ENCODE measurements around the gene SCN5A. TPM values are rescaled to one million over a fixed set of nuclear protein-coding genes. Genes with fewer than 3 reads are reported as not detected.

Gene SCN5A
- polyA plus RNA-seq, 1 experiment = 0.74 TPM

- ChIA-PET POLR2A (no interaction called here), CTCF (interaction anchor here (2.9 kb wide), 1 partner anchor 35 kb away, joined by 8 read pairs; no protein-coding TSS in a partner anchor)
- no peak for DNase-seq (ENCODE audit: low read depth)
Observed at GRCh38 chr3:38616111-38616510, 33.4 kb downstream of the SCN5A start.

GRCh38 chr3:38614651-38615352, 34.7 kb downstream of the SCN5A start:
- ChIA-PET CTCF (interaction anchor here (2.9 kb wide), 1 partner anchor 37 kb away, joined by 8 read pairs; no protein-coding TSS in a partner anchor), POLR2A (no interaction called here)
- no peak for DNase-seq (ENCODE audit: low read depth)
- no peaks in the 10 kb centered on the region for H3K36me3 ChIP-seq (ENCODE audit: control insufficient read depth, insufficient read depth, low read length)
- H3K4me3 ChIP-seq (ENCODE audit: low read depth, low read length) = no peak overlapping the region
- H3K27me3 ChIP-seq (ENCODE audit: control insufficient read depth, insufficient read depth, low read length) = no peaks in the 10 kb centered on the region
- TF ChIP-seq CTCF (IDR thresholded peaks at IDR 0.05; ENCODE audit: insufficient read depth, low read depth, low read length) = no peak

More at GRCh38 chr3:38616111-38616510, 33.4 kb downstream of the SCN5A start:
- H3K27me3 ChIP-seq (ENCODE audit: control insufficient read depth, insufficient read depth, low read length) = no peaks in the 10 kb centered on the region
- no peak for TF ChIP-seq CTCF (IDR thresholded peaks at IDR 0.05; ENCODE audit: insufficient read depth, low read depth, low read length)
- H3K4me3 ChIP-seq (ENCODE audit: low read depth, low read length) = no peak overlapping the region
- H3K36me3 ChIP-seq (ENCODE audit: control insufficient read depth, insufficient read depth, low read length) = no peaks in the 10 kb centered on the region

- CTCF ChIA-PET = no interaction called here
- no peaks in the 10 kb centered on the region for H3K27me3 ChIP-seq (ENCODE audit: control insufficient read depth, insufficient read depth, low read length)
Observed at GRCh38 chr3:38614091-38614490, 35.4 kb downstream of the SCN5A start.

GRCh38 chr3:38613426-38613825, 36.1 kb downstream of the SCN5A start:
- H3K36me3 ChIP-seq (ENCODE audit: control insufficient read depth, insufficient read depth, low read length) = no peaks in the 10 kb centered on the region
- no peak for DNase-seq (ENCODE audit: low read depth)
- H3K27me3 ChIP-seq (ENCODE audit: control insufficient read depth, insufficient read depth, low read length) = no peaks in the 10 kb centered on the region
- POLR2A ChIA-PET = no interaction called here
- CTCF ChIA-PET = interaction anchor here (1.2 kb wide), 1 partner anchor 14 kb away, joined by 3 read pairs; no protein-coding TSS in a partner anchor
- H3K4me3 ChIP-seq (ENCODE audit: low read depth, low read length) = no peak overlapping the region
- TF ChIP-seq CTCF (IDR thresholded peaks at IDR 0.05; ENCODE audit: insufficient read depth, low read depth, low read length) = no peak

More at GRCh38 chr3:38614091-38614490, 35.4 kb downstream of the SCN5A start:
- no peak overlapping the region for H3K4me3 ChIP-seq (ENCODE audit: low read depth, low read length)
- no peaks in the 10 kb centered on the region for H3K36me3 ChIP-seq (ENCODE audit: control insufficient read depth, insufficient read depth, low read length)
- no peak for DNase-seq (ENCODE audit: low read depth)
- POLR2A ChIA-PET = no interaction called here
- no peak for TF ChIP-seq CTCF (IDR thresholded peaks at IDR 0.05; ENCODE audit: insufficient read depth, low read depth, low read length)

- H3K27me3 ChIP-seq (ENCODE audit: control insufficient read depth, insufficient read depth, low read length) = no peaks in the 10 kb centered on the region
- H3K36me3 ChIP-seq (ENCODE audit: control insufficient read depth, insufficient read depth, low read length) = no peaks in the 10 kb centered on the region
- no peak for DNase-seq (ENCODE audit: low read depth)
- H3K4me3 ChIP-seq (ENCODE audit: low read depth, low read length) = no peak overlapping the region
- ChIA-PET POLR2A (no interaction called here), CTCF (interaction anchor here (1.2 kb wide), 1 partner anchor 16 kb away, joined by 3 read pairs; no protein-coding TSS in a partner anchor)
- no peak for TF ChIP-seq CTCF (IDR thresholded peaks at IDR 0.05; ENCODE audit: insufficient read depth, low read depth, low read length)
Observed at GRCh38 chr3:38611866-38612265, 37.6 kb downstream of the SCN5A start.
